GM19438 (cell line): ENCODE measurements around the gene LRRC8C.

Experiments used
- ATAC-seq: cut with Tn5 transposase; IDR thresholded peaks from one replicate; pipeline ENCODE4 v1.9.1; 2021; ENCODE audit warnings: low read depth; ENCODE audit not compliant: unreplicated experiment

Gene LRRC8C

DNA sequence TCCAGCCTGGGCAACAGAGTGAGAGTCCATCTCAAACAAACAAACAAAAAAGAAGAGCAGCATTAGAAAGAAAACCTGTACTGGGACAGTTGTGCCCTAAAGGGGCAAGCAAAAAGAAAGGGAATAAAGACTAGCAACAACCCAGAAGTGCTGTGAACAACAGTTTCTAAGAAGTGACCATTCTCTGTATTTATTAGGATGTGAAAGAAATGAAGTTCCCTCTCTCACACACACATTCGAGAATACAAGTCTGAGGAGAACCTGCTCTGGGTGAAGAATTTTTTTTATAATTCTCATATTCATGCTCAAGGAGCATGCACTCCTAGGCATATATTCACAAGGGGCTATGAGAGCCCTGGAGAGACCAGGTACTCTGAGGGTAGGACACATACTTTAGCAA, 128.4 kb downstream of the LRRC8C start:
- ATAC-seq: no peak

DNA sequence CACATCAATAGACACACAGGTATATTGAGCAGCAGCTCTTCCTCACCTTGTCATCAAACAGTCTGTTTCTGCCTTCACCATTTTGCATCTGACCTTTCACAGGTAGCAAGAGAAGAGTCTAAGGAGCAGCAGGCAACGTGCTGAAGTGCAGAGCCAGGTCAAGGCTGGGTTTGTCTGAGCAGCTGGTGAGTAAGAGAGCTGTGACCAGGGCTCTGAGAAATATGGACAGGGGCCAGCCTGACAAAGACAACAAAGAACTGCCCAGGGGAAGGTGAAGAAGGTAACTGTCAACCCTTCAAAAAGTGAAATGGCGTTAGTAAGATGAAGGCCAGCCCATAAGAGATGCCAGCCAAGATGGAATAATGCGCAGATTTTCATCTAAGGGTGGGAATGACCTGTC, 129.0 kb downstream of the LRRC8C start:
- no peak for ATAC-seq

- no peak for ATAC-seq
Observed at GRCh38 chr1:89762386-89762778, 129.5 kb downstream of the LRRC8C start.

GRCh38 chr1:89762779-89763648, 130.1 kb downstream of the LRRC8C start:
- ATAC-seq: peak; percentile 98

GRCh38 chr1:89763649-89763986, 130.7 kb downstream of the LRRC8C start:
- no peak for ATAC-seq

- no peak for ATAC-seq
Observed at GRCh38 chr1:89765774-89766173, 132.9 kb downstream of the LRRC8C start.

- no peak for ATAC-seq
Observed at GRCh38 chr1:89767618-89768017, 134.7 kb downstream of the LRRC8C start.
